SK-N-SH treated with all-trans-retinoic acid at 6 μM for 48 hours (cell line): ENCODE data around the gene ARHGAP44.

Source experiments
- ATAC-seq: fragments of 200-7000 bp; cut with Tn5 transposase; 3 replicates; pipeline ENCODE4 v1.9.1; 2020; ENCODE audit warnings: mild to moderate bottlenecking, moderate library complexity
- BACH2 ChIP-seq: fragments of 250-450 bp; sonication (Bioruptor Pico); IDR thresholded peaks from 2 replicates; pipeline ENCODE4 v1.9.0; 2021; ENCODE audit warnings: mild to moderate bottlenecking, borderline replicate concordance
- CREB5 ChIP-seq: fragments of 250-450 bp; sonication (Bioruptor Pico); IDR thresholded peaks from 2 replicates; pipeline ENCODE4 v1.5.1; 2020; ENCODE audit warnings: low read depth, mild to moderate bottlenecking, moderate library complexity
- CSDC2 ChIP-seq: fragments of 250-450 bp; sonication (Bioruptor Pico); IDR thresholded peaks from 2 replicates; pipeline ENCODE4 v1.5.0; 2020; ENCODE audit warnings: mild to moderate bottlenecking, moderate library complexity
- ESRRG ChIP-seq: fragments of 250-450 bp; sonication (Bioruptor Pico); IDR thresholded peaks from 2 replicates; pipeline ENCODE4 v1.6.1; 2021; ENCODE audit warnings: mild to moderate bottlenecking
- ISL1 ChIP-seq: fragments of 250-450 bp; sonication (Bioruptor Pico); IDR thresholded peaks from 2 replicates; pipeline ENCODE4 v2.1.2; 2022; ENCODE audit warnings: mild to moderate bottlenecking, moderate library complexity
- OSR1 ChIP-seq: fragments of 250-450 bp; sonication (Bioruptor Pico); IDR thresholded peaks from 2 replicates; pipeline ENCODE4 v1.8.0; 2022; ENCODE audit warnings: moderate library complexity, mild to moderate bottlenecking, inconsistent platforms
- PATZ1 ChIP-seq: fragments of 250-450 bp; sonication (Bioruptor Pico); IDR thresholded peaks from 2 replicates; pipeline ENCODE4 v1.8.0; 2020; ENCODE audit warnings: mild to moderate bottlenecking, moderate library complexity, borderline replicate concordance
- PPARA ChIP-seq: fragments of 250-450 bp; sonication (Bioruptor Pico); IDR thresholded peaks from 2 replicates; pipeline ENCODE4 v1.5.0; 2020; ENCODE audit warnings: mild to moderate bottlenecking, borderline replicate concordance
- RARB ChIP-seq: fragments of 250-450 bp; sonication (Bioruptor Pico); IDR thresholded peaks from 2 replicates; pipeline ENCODE4 v1.8.0; 2021; ENCODE audit warnings: mild to moderate bottlenecking, moderate library complexity
- TCF4 ChIP-seq: fragments of 250-450 bp; sonication (Bioruptor Pico); IDR thresholded peaks from 2 replicates; pipeline ENCODE4 v1.8.0; 2021; ENCODE audit warnings: mild to moderate bottlenecking, moderate library complexity, borderline replicate concordance
- TOX ChIP-seq: fragments of 250-450 bp; sonication (Bioruptor Pico); IDR thresholded peaks from 2 replicates; pipeline ENCODE4 v1.8.0; 2021; ENCODE audit warnings: mild to moderate bottlenecking, moderate library complexity, borderline replicate concordance
- ZFP3 ChIP-seq: fragments of 250-450 bp; sonication (Bioruptor Pico); IDR thresholded peaks from 2 replicates; pipeline ENCODE4 v1.5.0; 2020; ENCODE audit warnings: mild to moderate bottlenecking, moderate library complexity
- ZFP30 ChIP-seq: fragments of 450-650 bp; formaldehyde crosslinking; IDR thresholded peaks from 2 replicates; pipeline ENCODE4 v1.5.0; 2022; ENCODE audit warnings: mild to moderate bottlenecking, moderate library complexity
- ZNF565 ChIP-seq: fragments of 450-650 bp; formaldehyde crosslinking; conservative IDR thresholded peaks from 2 replicates; pipeline ENCODE4 v1.5.0; 2020; ENCODE audit warnings: low read depth, mild to moderate bottlenecking, moderate library complexity
- ZNF8 ChIP-seq: fragments of 450-650 bp; formaldehyde crosslinking; IDR thresholded peaks from 2 replicates; pipeline ENCODE4 v1.5.0; 2020; ENCODE audit warnings: mild to moderate bottlenecking, moderate library complexity
- TF ChIP-seq, protein P1 (sequence below): fragments of 250-450 bp; sonication (Bioruptor Pico); IDR thresholded peaks from 2 replicates; pipeline ENCODE4 v1.5.0; 2020; ENCODE audit warnings: mild to moderate bottlenecking, moderate library complexity
- TF ChIP-seq, protein P2 (sequence below): fragments of 250-450 bp; sonication (Bioruptor Pico); IDR thresholded peaks from 2 replicates; pipeline ENCODE4 v1.8.0; 2021; ENCODE audit warnings: low read depth, mild to moderate bottlenecking, moderate library complexity, borderline replicate concordance
- TF ChIP-seq, protein P3 (sequence below): fragments of 250-450 bp; sonication (Bioruptor Pico); IDR thresholded peaks from 2 replicates; pipeline ENCODE4 v1.5.1; 2021; ENCODE audit warnings: mild to moderate bottlenecking, moderate library complexity

Gene ARHGAP44

DNA sequence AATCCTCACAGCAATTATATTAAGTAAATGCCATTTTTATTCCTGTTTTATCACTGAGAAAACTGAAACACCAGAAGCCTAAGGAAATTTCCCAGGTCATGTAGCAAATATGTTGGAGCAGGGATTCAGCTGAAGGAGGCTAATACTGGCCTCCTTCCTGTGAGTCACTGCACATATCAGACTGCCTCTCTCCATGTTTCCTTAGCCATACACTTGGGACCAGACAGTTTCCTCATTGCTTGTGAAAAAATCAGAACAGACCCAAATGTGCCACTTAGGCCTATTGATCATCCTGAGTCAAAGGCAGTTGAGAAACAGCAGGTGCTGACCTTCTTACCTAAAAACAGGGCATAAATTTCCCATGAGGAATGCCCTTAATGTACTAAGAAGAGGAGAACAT lies 247.5 kb downstream of the ARHGAP44 start:
- TF ChIP-seq ZNF565 (no peak), ZFP30 (CRISPR knock-in tag) (no peak), CSDC2 (CRISPR knock-in tag) (no peak)
- no peak for ATAC-seq

- ATAC-seq, result no peak
- TF ChIP-seq TOX (CRISPR knock-in tag), result no peak
- no peak for TF ChIP-seq CREB5
- no peak for TF ChIP-seq ZNF565
- TF ChIP-seq ISL1 (CRISPR knock-in tag), result no peak
- no peak for TF ChIP-seq PPARA (CRISPR knock-in tag)
- TF ChIP-seq BACH2 (CRISPR knock-in tag), result no peak
- TF ChIP-seq, protein P1, sequence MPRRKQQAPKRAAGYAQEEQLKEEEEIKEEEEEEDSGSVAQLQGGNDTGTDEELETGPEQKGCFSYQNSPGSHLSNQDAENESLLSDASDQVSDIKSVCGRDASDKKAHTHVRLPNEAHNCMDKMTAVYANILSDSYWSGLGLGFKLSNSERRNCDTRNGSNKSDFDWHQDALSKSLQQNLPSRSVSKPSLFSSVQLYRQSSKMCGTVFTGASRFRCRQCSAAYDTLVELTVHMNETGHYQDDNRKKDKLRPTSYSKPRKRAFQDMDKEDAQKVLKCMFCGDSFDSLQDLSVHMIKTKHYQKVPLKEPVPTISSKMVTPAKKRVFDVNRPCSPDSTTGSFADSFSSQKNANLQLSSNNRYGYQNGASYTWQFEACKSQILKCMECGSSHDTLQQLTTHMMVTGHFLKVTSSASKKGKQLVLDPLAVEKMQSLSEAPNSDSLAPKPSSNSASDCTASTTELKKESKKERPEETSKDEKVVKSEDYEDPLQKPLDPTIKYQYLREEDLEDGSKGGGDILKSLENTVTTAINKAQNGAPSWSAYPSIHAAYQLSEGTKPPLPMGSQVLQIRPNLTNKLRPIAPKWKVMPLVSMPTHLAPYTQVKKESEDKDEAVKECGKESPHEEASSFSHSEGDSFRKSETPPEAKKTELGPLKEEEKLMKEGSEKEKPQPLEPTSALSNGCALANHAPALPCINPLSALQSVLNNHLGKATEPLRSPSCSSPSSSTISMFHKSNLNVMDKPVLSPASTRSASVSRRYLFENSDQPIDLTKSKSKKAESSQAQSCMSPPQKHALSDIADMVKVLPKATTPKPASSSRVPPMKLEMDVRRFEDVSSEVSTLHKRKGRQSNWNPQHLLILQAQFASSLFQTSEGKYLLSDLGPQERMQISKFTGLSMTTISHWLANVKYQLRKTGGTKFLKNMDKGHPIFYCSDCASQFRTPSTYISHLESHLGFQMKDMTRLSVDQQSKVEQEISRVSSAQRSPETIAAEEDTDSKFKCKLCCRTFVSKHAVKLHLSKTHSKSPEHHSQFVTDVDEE (CRISPR knock-in tag), result no peak
- no peak for TF ChIP-seq ESRRG
- no peak for TF ChIP-seq RARB (CRISPR knock-in tag)
- TF ChIP-seq OSR1 (CRISPR knock-in tag), result no peak
- TF ChIP-seq TCF4 (CRISPR knock-in tag), result no peak
- TF ChIP-seq, protein P2, sequence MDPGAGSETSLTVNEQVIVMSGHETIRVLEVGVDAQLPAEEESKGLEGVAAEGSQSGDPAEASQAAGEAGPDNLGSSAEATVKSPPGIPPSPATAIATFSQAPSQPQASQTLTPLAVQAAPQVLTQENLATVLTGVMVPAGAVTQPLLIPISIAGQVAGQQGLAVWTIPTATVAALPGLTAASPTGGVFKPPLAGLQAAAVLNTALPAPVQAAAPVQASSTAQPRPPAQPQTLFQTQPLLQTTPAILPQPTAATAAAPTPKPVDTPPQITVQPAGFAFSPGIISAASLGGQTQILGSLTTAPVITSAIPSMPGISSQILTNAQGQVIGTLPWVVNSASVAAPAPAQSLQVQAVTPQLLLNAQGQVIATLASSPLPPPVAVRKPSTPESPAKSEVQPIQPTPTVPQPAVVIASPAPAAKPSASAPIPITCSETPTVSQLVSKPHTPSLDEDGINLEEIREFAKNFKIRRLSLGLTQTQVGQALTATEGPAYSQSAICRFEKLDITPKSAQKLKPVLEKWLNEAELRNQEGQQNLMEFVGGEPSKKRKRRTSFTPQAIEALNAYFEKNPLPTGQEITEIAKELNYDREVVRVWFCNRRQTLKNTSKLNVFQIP (CRISPR knock-in tag), result no peak
- TF ChIP-seq ZNF8, result no peak
- TF ChIP-seq ZFP3 (CRISPR knock-in tag), result no peak
- TF ChIP-seq, protein P3, sequence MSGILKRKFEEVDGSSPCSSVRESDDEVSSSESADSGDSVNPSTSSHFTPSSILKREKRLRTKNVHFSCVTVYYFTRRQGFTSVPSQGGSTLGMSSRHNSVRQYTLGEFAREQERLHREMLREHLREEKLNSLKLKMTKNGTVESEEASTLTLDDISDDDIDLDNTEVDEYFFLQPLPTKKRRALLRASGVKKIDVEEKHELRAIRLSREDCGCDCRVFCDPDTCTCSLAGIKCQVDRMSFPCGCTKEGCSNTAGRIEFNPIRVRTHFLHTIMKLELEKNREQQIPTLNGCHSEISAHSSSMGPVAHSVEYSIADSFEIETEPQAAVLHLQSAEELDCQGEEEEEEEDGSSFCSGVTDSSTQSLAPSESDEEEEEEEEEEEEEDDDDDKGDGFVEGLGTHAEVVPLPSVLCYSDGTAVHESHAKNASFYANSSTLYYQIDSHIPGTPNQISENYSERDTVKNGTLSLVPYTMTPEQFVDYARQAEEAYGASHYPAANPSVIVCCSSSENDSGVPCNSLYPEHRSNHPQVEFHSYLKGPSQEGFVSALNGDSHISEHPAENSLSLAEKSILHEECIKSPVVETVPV (CRISPR knock-in tag), result no peak
- TF ChIP-seq CSDC2 (CRISPR knock-in tag), result no peak
- TF ChIP-seq PATZ1, result no peak
Measured at GRCh38 chr17:13038931-13039665, 249.8 kb downstream of the ARHGAP44 start.
